ENCODE measurements around the gene CDK9. TPM values are rescaled to one million over a fixed set of nuclear protein-coding genes. Genes with fewer than 3 reads are reported as not detected.

Gene CDK9
- 110 to 120 TPM (median 112 TPM) in 3 replicates for total RNA-seq

GRCh38 chr9:127785933-127786772 is at the start of gene CDK9:
Gene CDK9, plus strand, starts transcription at chr9:127786034. Its CDS starts 115 bp downstream, at chr9:127786149.
- Mint-ChIP-seq H3K4me1 (peaks cover 13% of the 10 kb centered on the region), H3K27me3 (ENCODE audit: low read depth) (no peaks in the 10 kb centered on the region), H3K4me3 (peak within 1 kb of the TSS; percentile 94), H3K27ac (peak within 1 kb of the TSS; percentile 93), H3K9me3 (no peaks in the 10 kb centered on the region), H3K36me3 (peaks cover 25% of the 10 kb centered on the region)
- peak; percentile 87 to 95 for DNase-seq (ENCODE audit: low spot score in 2 of 2, unreplicated experiment in 2 of 2)
- TF ChIP-seq CTCF (IDR thresholded peaks at IDR 0.05; ENCODE audit: unreplicated experiment) = no peak

GRCh38 chr9:127738666-127739065 is 47.2 kb upstream of the CDK9 start:
- TF ChIP-seq CTCF (IDR thresholded peaks at IDR 0.05; ENCODE audit: unreplicated experiment) = no peak
- no peak for DNase-seq (ENCODE audit: low spot score in 2 of 2, unreplicated experiment in 2 of 2)
- H3K4me3 Mint-ChIP-seq = no peak overlapping the region
- H3K36me3 Mint-ChIP-seq = no peaks in the 10 kb centered on the region
- peaks cover 13% of the 10 kb centered on the region for H3K27me3 Mint-ChIP-seq (ENCODE audit: low read depth)
- no peaks in the 10 kb centered on the region for H3K9me3 Mint-ChIP-seq
- H3K4me1 Mint-ChIP-seq = peaks cover 21% of the 10 kb centered on the region
- no peak overlapping the region for H3K27ac Mint-ChIP-seq

- no peak overlapping the region for H3K27ac Mint-ChIP-seq
- no peak overlapping the region for H3K4me3 Mint-ChIP-seq
- TF ChIP-seq CTCF (IDR thresholded peaks at IDR 0.05; ENCODE audit: unreplicated experiment) = no peak
- no peaks in the 10 kb centered on the region for H3K36me3 Mint-ChIP-seq
- no peak for DNase-seq (ENCODE audit: low spot score in 2 of 2, unreplicated experiment in 2 of 2)
- H3K27me3 Mint-ChIP-seq (ENCODE audit: low read depth) = peaks cover 13% of the 10 kb centered on the region
- H3K4me1 Mint-ChIP-seq = peaks cover 13% of the 10 kb centered on the region
- no peaks in the 10 kb centered on the region for H3K9me3 Mint-ChIP-seq
These were observed 46.1 kb upstream of the CDK9 start for GRCh38 chr9:127739614-127740330.

GRCh38 chr9:127741831-127742434 is 43.9 kb upstream of the CDK9 start:
- TF ChIP-seq CTCF (IDR thresholded peaks at IDR 0.05; ENCODE audit: unreplicated experiment) = no peak
- H3K27ac Mint-ChIP-seq = peak overlapping the region; percentile 59
- H3K4me3 Mint-ChIP-seq = peak overlapping the region; percentile 63
- H3K4me1 Mint-ChIP-seq = peaks cover 13% of the 10 kb centered on the region
- no peaks in the 10 kb centered on the region for H3K9me3 Mint-ChIP-seq
- no peaks in the 10 kb centered on the region for H3K36me3 Mint-ChIP-seq
- no peak for DNase-seq (ENCODE audit: low spot score in 2 of 2, unreplicated experiment in 2 of 2)
- peaks cover 12% of the 10 kb centered on the region for H3K27me3 Mint-ChIP-seq (ENCODE audit: low read depth)

- peak; percentile 71 to 83 for DNase-seq (ENCODE audit: low spot score in 2 of 2, unreplicated experiment in 2 of 2)
- Mint-ChIP-seq H3K36me3 (no peaks in the 10 kb centered on the region), H3K9me3 (no peaks in the 10 kb centered on the region), H3K27me3 (ENCODE audit: low read depth) (peaks cover 17% of the 10 kb centered on the region), H3K27ac (peak overlapping the region; percentile 59), H3K4me1 (peaks cover 13% of the 10 kb centered on the region), H3K4me3 (peak overlapping the region; percentile 63)
- no peak for TF ChIP-seq CTCF (IDR thresholded peaks at IDR 0.05; ENCODE audit: unreplicated experiment)
These were observed 43.3 kb upstream of the CDK9 start for GRCh38 chr9:127742435-127743088.

Data from mesothelial cell of epicardium (in vitro differentiated cells).